HG03342 (cell line): ENCODE measurements around the gene COTL1.

Experiments used
- ATAC-seq: cut with Tn5 transposase; IDR thresholded peaks from one replicate; pipeline ENCODE4 v1.9.1; 2021; ENCODE audit warnings: mild to moderate bottlenecking, moderate library complexity; ENCODE audit not compliant: unreplicated experiment

Gene COTL1

GRCh38 chr16:84597931-84598351 is 19.9 kb downstream of the COTL1 start:
- ATAC-seq: no peak

- ATAC-seq: no peak
These were observed 20.4 kb downstream of the COTL1 start for GRCh38 chr16:84597528-84597896.

- ATAC-seq: no peak
These were observed 20.9 kb downstream of the COTL1 start for GRCh38 chr16:84596801-84597527.

- ATAC-seq: no peak
These were observed 21.7 kb downstream of the COTL1 start for GRCh38 chr16:84596161-84596560.

GRCh38 chr16:84595052-84595481 is 22.8 kb downstream of the COTL1 start:
- ATAC-seq: no peak

GRCh38 chr16:84594725-84595038 is 23.2 kb downstream of the COTL1 start:
- no peak for ATAC-seq

- ATAC-seq: peak; percentile 90
These were observed 23.8 kb downstream of the COTL1 start for GRCh38 chr16:84593825-84594724.

GRCh38 chr16:84592718-84593117 is 25.2 kb downstream of the COTL1 start:
- no peak for ATAC-seq

GRCh38 chr16:84589975-84590719 is 27.7 kb downstream of the COTL1 start:
- no peak for ATAC-seq

GRCh38 chr16:84588991-84589390 is 28.9 kb downstream of the COTL1 start:
- no peak for ATAC-seq

GRCh38 chr16:84585886-84586285 is 32.0 kb downstream of the COTL1 start:
- ATAC-seq: peak; percentile 66

- no peak for ATAC-seq
These were observed 32.4 kb downstream of the COTL1 start for GRCh38 chr16:84585467-84585866.

GRCh38 chr16:84584678-84585077 is 33.2 kb downstream of the COTL1 start:
- no peak for ATAC-seq

GRCh38 chr16:84583995-84584394 is 33.9 kb downstream of the COTL1 start:
- no peak for ATAC-seq

GRCh38 chr16:84582958-84583516 is 34.8 kb downstream of the COTL1 start:
- ATAC-seq: no peak

- no peak for ATAC-seq
These were observed 36.7 kb downstream of the COTL1 start for GRCh38 chr16:84581158-84581557.

GRCh38 chr16:84579936-84580335 is 37.9 kb downstream of the COTL1 start:
- ATAC-seq: no peak

- ATAC-seq: no peak
These were observed 39.2 kb downstream of the COTL1 start for GRCh38 chr16:84578538-84579126.

- no peak for ATAC-seq
These were observed 40.7 kb downstream of the COTL1 start for GRCh38 chr16:84577034-84577803.

GRCh38 chr16:84575914-84576313 is 42.0 kb downstream of the COTL1 start:
- no peak for ATAC-seq
